HepG2 (cell line): ENCODE measurements around the gene CCDC57. TPM values are rescaled to one million over a fixed set of nuclear protein-coding genes. Genes with fewer than 3 reads are reported as not detected.
A peak's percentile ranks its signal among the peaks of the same experiment; 100 is the strongest.

Source experiments
- ADNP ChIP-seq: sonication (generic); formaldehyde crosslinking; IDR thresholded peaks from 2 replicates; pipeline ENCODE4 v1.4.0; 2020; ENCODE audit warnings: missing genetic modification reagents
- BCL6 ChIP-seq: IDR thresholded peaks from 2 replicates; pipeline ENCODE4 v1.6.1; 2016; ENCODE audit warnings: missing genetic modification reagents, missing compliant biosample characterization
- DPF2 ChIP-seq: sonication (generic); formaldehyde crosslinking; IDR thresholded peaks from 2 replicates; pipeline ENCODE4 v1.4.0; 2020; ENCODE audit warnings: mild to moderate bottlenecking, low read depth, missing genetic modification reagents, borderline replicate concordance
- FOXP4 ChIP-seq: sonication (generic); formaldehyde crosslinking; IDR thresholded peaks from 2 replicates; pipeline ENCODE4 v1.4.0; 2020; ENCODE audit warnings: missing genetic modification reagents
- GFI1 ChIP-seq: sonication (generic); formaldehyde crosslinking; IDR thresholded peaks from 2 replicates; pipeline ENCODE4 v1.5.0; 2020; ENCODE audit warnings: missing genetic modification reagents, mild to moderate bottlenecking, borderline replicate concordance
- HIC2 ChIP-seq: sonication (generic); formaldehyde crosslinking; IDR thresholded peaks from 2 replicates; pipeline ENCODE4 v1.9.0; 2022; ENCODE audit warnings: low read depth, missing genetic modification reagents
- PHF5A ChIP-seq: IDR thresholded peaks from one replicate; pipeline ENCODE4 v1.6.1; 2018; ENCODE audit warnings: low read depth, missing genetic modification reagents; ENCODE audit not compliant: unreplicated experiment
- PPARG ChIP-seq: conservative IDR thresholded peaks from 2 replicates; pipeline ENCODE4 v1.6.1; 2016; ENCODE audit warnings: missing biosample characterization, missing genetic modification reagents
- PRDM4 ChIP-seq: sonication (generic); formaldehyde crosslinking; IDR thresholded peaks from 2 replicates; pipeline ENCODE4 v1.9.0; 2021; ENCODE audit warnings: missing genetic modification reagents, borderline replicate concordance
- SCMH1 ChIP-seq: sonication (generic); formaldehyde crosslinking; IDR thresholded peaks from 2 replicates; pipeline ENCODE4 v1.9.0; 2021; ENCODE audit warnings: missing genetic modification reagents, mild to moderate bottlenecking, borderline replicate concordance
- SMAD9 ChIP-seq: sonication (generic); formaldehyde crosslinking; IDR thresholded peaks from 2 replicates; pipeline ENCODE4 v1.5.1; 2020; ENCODE audit warnings: mild to moderate bottlenecking, missing genetic modification reagents
- TCF7 ChIP-seq: sonication (generic); IDR thresholded peaks from 2 replicates; pipeline ENCODE4 v1.6.1; 2016; ENCODE audit warnings: antibody characterized with exemption, low read depth
- THYN1 ChIP-seq: sonication (generic); formaldehyde crosslinking; IDR thresholded peaks from 2 replicates; pipeline ENCODE4 v1.8.1; 2023; ENCODE audit warnings: low read depth, mild to moderate bottlenecking, moderate library complexity, missing genetic modification reagents, borderline replicate concordance
- ZNF34 ChIP-seq: sonication (generic); formaldehyde crosslinking; IDR thresholded peaks from 2 replicates; pipeline ENCODE4 v1.4.0; 2020; ENCODE audit warnings: mild to moderate bottlenecking, missing genetic modification reagents, borderline replicate concordance
- ZNF441 ChIP-seq: sonication (generic); formaldehyde crosslinking; IDR thresholded peaks from 2 replicates; pipeline ENCODE4 v1.7.0; 2021; ENCODE audit warnings: missing genetic modification reagents, borderline replicate concordance
- ZNF577 ChIP-seq: sonication (generic); formaldehyde crosslinking; IDR thresholded peaks from 2 replicates; pipeline ENCODE4 v1.4.0; 2020; ENCODE audit warnings: mild to moderate bottlenecking, low read depth, missing genetic modification reagents, borderline replicate concordance
- ZNF619 ChIP-seq: sonication (generic); formaldehyde crosslinking; IDR thresholded peaks from 2 replicates; pipeline ENCODE4 v1.4.0; 2020; ENCODE audit warnings: mild to moderate bottlenecking, missing genetic modification reagents
- polyA plus RNA-seq, 8 experiments: library from polyadenylated mRNA; depleted of rRNA in 3 of 8; stranded (reverse) in 7 of 8; unstranded in 1 of 8; fragments of >200 nt; fragmentation: Illumina TruSeq in 4 of 8; extraction: Trizol in 4 of 8; gene quantifications; 2 replicates each; pipeline versions ENCODE4 v1.2.1 to v1.2.3, GENCODE V29; 2011 to 2016; ENCODE audit warnings: low read depth in 4 of 8, missing spikeins in 1 of 8, mixed read lengths in 1 of 8; ENCODE audit not compliant: insufficient read depth in 1 of 8
- total RNA-seq, 5 experiments: library from RNA; depleted of rRNA; stranded (reverse); fragments of >200 nt; fragmentation: Illumina TruSeq; extraction: Trizol; gene quantifications; 2 replicates each; pipeline ENCODE4 v1.2.3, GENCODE V29; 2016; ENCODE audit warnings: low read depth in 1 of 5
- TF ChIP-seq, protein P1 (sequence below): sonication (generic); formaldehyde crosslinking; IDR thresholded peaks from 2 replicates; pipeline ENCODE4 v1.4.0; 2020; ENCODE audit warnings: mild to moderate bottlenecking, missing genetic modification reagents

The CCDC57 gene
- total and polyA plus RNA-seq, 2 of the 13 experiments (the other 11 are each of a cell fraction or from before 2014, with no cell fraction given), result 59.3 to 59.9 TPM

GRCh38 chr17:82212331-82213250 is at the start of gene CCDC57 (continued):
- TF ChIP-seq DPF2 (CRISPR knock-in tag) (no peak), THYN1 (CRISPR knock-in tag) (no peak), SCMH1 (CRISPR knock-in tag) (no peak), BCL6 (CRISPR knock-in tag) (peak; percentile 29; the same call in 1 of the 2 replicates), ZNF441 (CRISPR knock-in tag) (no peak), FOXP4 (CRISPR knock-in tag) (no peak), PRDM4 (CRISPR knock-in tag) (0 out of 2 replicates have a peak, but pooled peaks have one; percentile 46), ADNP (no peak; the same call in 1 of the 2 replicates), TCF7 (no peak), ZNF619 (CRISPR knock-in tag) (no peak), SMAD9 (CRISPR knock-in tag) (no peak), ZNF34 (CRISPR knock-in tag) (peak; percentile 94), ZNF577 (no peak), HIC2 (CRISPR knock-in tag) (no peak), PPARG (CRISPR knock-in tag) (no peak), PHF5A (CRISPR knock-in tag) (peak; percentile 91), GFI1 (peak; percentile 75; the same call in 1 of the 2 replicates)
- TF ChIP-seq, protein P1, sequence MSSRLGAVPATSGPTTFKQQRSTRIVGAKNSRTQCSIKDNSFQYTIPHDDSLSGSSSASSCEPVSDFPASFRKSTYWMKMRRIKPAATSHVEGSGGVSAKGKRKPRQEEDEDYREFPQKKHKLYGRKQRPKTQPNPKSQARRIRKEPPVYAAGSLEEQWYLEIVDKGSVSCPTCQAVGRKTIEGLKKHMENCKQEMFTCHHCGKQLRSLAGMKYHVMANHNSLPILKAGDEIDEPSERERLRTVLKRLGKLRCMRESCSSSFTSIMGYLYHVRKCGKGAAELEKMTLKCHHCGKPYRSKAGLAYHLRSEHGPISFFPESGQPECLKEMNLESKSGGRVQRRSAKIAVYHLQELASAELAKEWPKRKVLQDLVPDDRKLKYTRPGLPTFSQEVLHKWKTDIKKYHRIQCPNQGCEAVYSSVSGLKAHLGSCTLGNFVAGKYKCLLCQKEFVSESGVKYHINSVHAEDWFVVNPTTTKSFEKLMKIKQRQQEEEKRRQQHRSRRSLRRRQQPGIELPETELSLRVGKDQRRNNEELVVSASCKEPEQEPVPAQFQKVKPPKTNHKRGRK (CRISPR knock-in tag), result no peak
